Heart left ventricle (tissue), 16 donors: Measurements from ENCODE around the gene HOXA2. TPM values are rescaled to one million over a fixed set of nuclear protein-coding genes. Genes with fewer than 3 reads are reported as not detected.

ENCODE experiments used
- ATAC-seq, 4 donors: fragments of 200-7000 bp; cut with Tn5 transposase; one replicate each; pipeline ENCODE4 v1.9.1; 2020 to 2022; ENCODE audit warnings: moderate library complexity in 4 of 4, mild to moderate bottlenecking in 3 of 4, moderate number of reproducible peaks in 1 of 4
- DNase-seq, 5 donors: peaks; one replicate each; pipeline ENCODE4 v3.0.0-alpha.2; 2020
- H3K27ac ChIP-seq, 12 donors: fragments of 200-600 bp; sonication (generic) in 4 of 12; one replicate each; pipeline versions ENCODE4 v1.5.0 to v1.8.0; 2016 to 2022; ENCODE audit warnings: mild to moderate bottlenecking in 2 of 12
- H3K27me3 ChIP-seq, 9 donors: fragments of 200-600 bp; sonication (generic) in 2 of 9; one replicate each; pipeline versions ENCODE4 v1.5.1 to v1.8.0; 2016 to 2022; ENCODE audit warnings: mild to moderate bottlenecking in 3 of 9
- H3K36me3 ChIP-seq, 9 donors: fragments of 200-600 bp; sonication (generic) in 2 of 9; one replicate each; pipeline versions ENCODE4 v1.5.0 to v1.8.0; 2018 to 2022; ENCODE audit warnings: mild to moderate bottlenecking in 2 of 9
- H3K4me1 ChIP-seq, 12 donors: fragments of 200-600 bp; sonication (generic) in 4 of 12; one replicate each; pipeline versions ENCODE4 v1.5.0 to v1.8.0; 2016 to 2022; ENCODE audit warnings: mild to moderate bottlenecking in 3 of 12
- H3K4me3 ChIP-seq, 12 donors: fragments of 200-600 bp; sonication (generic) in 4 of 12; one replicate each; pipeline versions ENCODE4 v1.5.0 to v1.8.0; 2017 to 2022; ENCODE audit warnings: mild to moderate bottlenecking in 9 of 12, moderate library complexity in 4 of 12
- H3K9me3 ChIP-seq, 12 donors: fragments of 200-600 bp; sonication (generic) in 4 of 12; one replicate each; pipeline versions ENCODE4 v1.5.0 to v1.8.0; 2016 to 2022; ENCODE audit warnings: mild to moderate bottlenecking in 1 of 12
- POLR2A ChIP-seq, 2 donors: fragments of 450-650 bp; IDR thresholded peaks; one replicate each; pipeline ENCODE4 v1.6.1; 2017; ENCODE audit warnings: antibody characterized with exemption in 2 of 2, mild to moderate bottlenecking in 2 of 2, moderate library complexity in 2 of 2
- WGBS, 4 donors: extraction: QIAGEN DNeasy Blood & Tissue Kit in 2 of 4; methylation state at CpG; one replicate each; pipeline versions ENCODE4 v1.1.5 to v1.1.7; 2013 to 2018; 5-methylcytosine and 5-hydroxymethylcytosine counted together
- intact Hi-C, 10 donors: fragments of 100-400 bp; cut with DNase I; formaldehyde crosslinking; loops; one replicate each; pipeline versions ENCODE4 v1.11.1 to v1.14.2; 2022
- polyA plus RNA-seq, 2 donors: library from polyadenylated mRNA; stranded (reverse); fragments of 200-250 nt; gene quantifications; one replicate each; pipeline ENCODE4 v1.2.3, GENCODE V29; 2013
- total RNA-seq, 9 donors: library from RNA; depleted of rRNA in 2 of 9; stranded (reverse); fragments of >200 nt in 2 of 9; fragmentation: NEBNext Ultra II Directional in 3 of 9; extraction: Animal tissue kit (Norgen Biotek cat#: 25700) in 3 of 9; gene quantifications; one replicate each; pipeline versions ENCODE4 v1.1.0 to v1.2.4, GENCODE V29; 2016 to 2023
- TF ChIP-seq, protein P1 (sequence below), 12 donors: fragments of 200-600 bp; sonication (generic) in 4 of 12; IDR thresholded peaks; one replicate each; pipeline versions ENCODE4 v1.5.0 to v1.8.0; 2018 to 2022; ENCODE audit warnings: antibody characterized with exemption in 12 of 12, mild to moderate bottlenecking in 5 of 12
- donor health status: ischemic (EF 13 %, LVEDD 7.1; RV severe dilation, severe dysfunction).
- donor health status: healthy with polysubstance abuse.
- donor health status: DM: no; HTN: yes; CAD: no.
- donor health status: DM: no; HTN: no; CAD: no.
- donor health status: ischemic (EF 25% LVEDD 6.9; RV normal size, moderate dysfunction).
- donor health status: ischemic (EF 25% LVEDD 5.7; RV mildly dilated, moderate dysfunction).
- donor health status: healthy.
- donor health status: DM: yes; HTN: yes; CAD: no.
- donor health status: ischemic (EF 35%, LVEDD 5.7; RV mildly dilated, moderate dysfunction).
- donor health status: nonischemic (EF 11% LVEDD 7.7; RV severe dilation, severe dysfunction).
- donor health status: DM: yes; HTN: yes; CAD: no.
- donor health status: PGD.
- donor health status: ischemic (EF 29% LVEDD 5.4; RV normal size, mild dysfunction).
- donor health status: nonischemic (EF 23%, LVEDD 6.1; RV moderate dilation, normal function).

Gene HOXA2
- total and polyA plus RNA-seq, 11 donors = 0.03 to 0.57 (median 0.14) TPM; not detected in 8

DNA sequence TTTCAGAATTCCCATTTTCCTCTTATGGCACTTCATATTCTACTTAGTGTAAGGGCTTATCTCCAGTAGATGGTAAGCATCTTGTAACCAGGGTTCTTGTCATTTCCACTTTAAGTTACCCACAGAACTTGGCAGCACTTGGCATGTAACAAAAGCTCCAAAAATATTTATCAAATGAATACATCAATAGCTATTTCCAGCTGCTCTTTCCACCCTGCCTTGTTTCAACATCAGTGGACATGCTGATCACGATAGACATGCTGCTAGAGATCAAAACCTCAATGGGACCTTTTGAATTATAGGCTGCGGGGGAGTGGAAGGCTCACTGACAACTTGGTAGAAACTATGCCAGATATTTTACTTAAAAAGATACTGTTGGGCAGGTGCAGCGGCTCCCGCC is 39.5 kb downstream of the HOXA2 start:
- Histone ChIP-seq H3K27me3 (peaks cover 0 to 27% (median 0%) of the 10 kb centered on the region in 9 donors), H3K4me1 (no peaks in the 10 kb centered on the region), H3K27ac (no peak overlapping the region), H3K9me3 (no peaks in the 10 kb centered on the region), H3K36me3 (no peaks in the 10 kb centered on the region), H3K4me3 (no peak overlapping the region)
- 81 to 91% (median 87%) methylated on average over 4 of the region's 4 CpGs for WGBS, 4 donors
- intact Hi-C loops = no loop called here
- ATAC-seq (no peak), DNase-seq (no peak)
- TF ChIP-seq POLR2A (IDR thresholded peaks at IDR 0.05) = no peak
- TF ChIP-seq, protein P1, sequence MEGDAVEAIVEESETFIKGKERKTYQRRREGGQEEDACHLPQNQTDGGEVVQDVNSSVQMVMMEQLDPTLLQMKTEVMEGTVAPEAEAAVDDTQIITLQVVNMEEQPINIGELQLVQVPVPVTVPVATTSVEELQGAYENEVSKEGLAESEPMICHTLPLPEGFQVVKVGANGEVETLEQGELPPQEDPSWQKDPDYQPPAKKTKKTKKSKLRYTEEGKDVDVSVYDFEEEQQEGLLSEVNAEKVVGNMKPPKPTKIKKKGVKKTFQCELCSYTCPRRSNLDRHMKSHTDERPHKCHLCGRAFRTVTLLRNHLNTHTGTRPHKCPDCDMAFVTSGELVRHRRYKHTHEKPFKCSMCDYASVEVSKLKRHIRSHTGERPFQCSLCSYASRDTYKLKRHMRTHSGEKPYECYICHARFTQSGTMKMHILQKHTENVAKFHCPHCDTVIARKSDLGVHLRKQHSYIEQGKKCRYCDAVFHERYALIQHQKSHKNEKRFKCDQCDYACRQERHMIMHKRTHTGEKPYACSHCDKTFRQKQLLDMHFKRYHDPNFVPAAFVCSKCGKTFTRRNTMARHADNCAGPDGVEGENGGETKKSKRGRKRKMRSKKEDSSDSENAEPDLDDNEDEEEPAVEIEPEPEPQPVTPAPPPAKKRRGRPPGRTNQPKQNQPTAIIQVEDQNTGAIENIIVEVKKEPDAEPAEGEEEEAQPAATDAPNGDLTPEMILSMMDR (IDR thresholded peaks at IDR 0.05) = no peak

DNA sequence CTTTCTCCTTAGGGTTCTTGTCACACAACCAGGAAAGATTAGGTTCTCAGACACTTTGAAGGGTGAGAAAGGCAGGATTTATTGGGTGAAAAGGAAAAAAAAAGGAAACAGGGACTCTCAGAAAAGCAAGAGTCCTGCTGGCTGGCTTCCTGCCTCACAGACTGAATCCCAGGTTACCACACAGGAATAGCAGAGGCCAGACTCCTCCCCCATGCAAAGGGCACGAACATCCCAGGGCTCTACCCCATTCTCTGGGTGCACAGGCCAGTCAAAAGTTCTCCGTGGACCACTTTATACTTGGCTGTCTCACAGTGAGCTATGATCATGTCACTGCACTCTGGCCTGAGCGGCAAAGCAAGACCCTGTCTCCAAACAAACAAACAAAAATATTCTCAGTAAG is 49.3 kb downstream of the HOXA2 start:
- no peak for ATAC-seq
- Histone ChIP-seq H3K27ac (no peak overlapping the region), H3K4me1 (no peaks in the 10 kb centered on the region), H3K27me3 (peaks cover 0 to 11% (median 0%) of the 10 kb centered on the region in 9 donors), H3K4me3 (no peak overlapping the region), H3K36me3 (no peaks in the 10 kb centered on the region), H3K9me3 (no peaks in the 10 kb centered on the region)
- intact Hi-C loops = no loop called here
- 37 to 50% (median 46%) methylated on average over 3 of the region's 3 CpGs for WGBS, 4 donors
- DNase-seq = no peak
- TF ChIP-seq, protein P1 (IDR thresholded peaks at IDR 0.05) = no peak
- TF ChIP-seq POLR2A (IDR thresholded peaks at IDR 0.05) = no peak

DNA sequence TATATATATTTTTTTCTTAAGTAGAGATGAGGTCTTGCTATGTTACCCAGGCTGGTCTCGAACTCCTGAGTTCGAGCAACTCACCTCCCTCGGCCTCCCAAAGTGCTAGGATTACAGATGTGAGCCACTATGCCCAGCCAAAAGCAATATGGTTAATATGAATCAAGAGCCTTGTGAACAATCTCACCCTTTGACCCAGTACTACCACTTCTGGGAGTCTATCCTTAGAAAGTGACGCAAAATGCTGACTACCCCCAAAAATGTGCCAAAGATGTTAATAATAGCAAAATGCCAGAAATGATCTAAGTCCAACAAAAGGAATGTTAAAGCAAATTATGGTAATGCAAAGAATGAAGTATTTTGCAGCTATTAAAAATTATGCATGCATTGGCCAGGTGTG is 51.0 kb downstream of the HOXA2 start:
- DNase-seq = no peak
- H3K27ac ChIP-seq = no peak overlapping the region
- TF ChIP-seq, protein P1 (IDR thresholded peaks at IDR 0.05) = no peak
- no peak for TF ChIP-seq POLR2A (IDR thresholded peaks at IDR 0.05)
- no peaks in the 10 kb centered on the region for H3K9me3 ChIP-seq
- no peaks in the 10 kb centered on the region for H3K36me3 ChIP-seq
- peaks cover 0 to 11% (median 0%) of the 10 kb centered on the region in 9 donors for H3K27me3 ChIP-seq
- no peak for ATAC-seq
- H3K4me3 ChIP-seq = no peak overlapping the region
- no peaks in the 10 kb centered on the region for H3K4me1 ChIP-seq
- intact Hi-C loops = no loop called here
- 78 to 91% (median 88%) methylated on average over 4 of the region's 4 CpGs for WGBS, 4 donors

Other genes starting within 250 kb of the HOXA2 start
- gene SKAP2, start 238.1 kb downstream of the HOXA2 start, total RNA-seq = 10 to 100 TPM in 2 of 9 donors, 1 to 10 TPM in 7; 2.9 to 17.3 (median 6.0) TPM
- 1 to 10 TPM in 1 of 2 donors, under 1 TPM in 1; 0.99 to 2.5 TPM for gene SKAP2, start 238.1 kb downstream of the HOXA2 start, polyA plus RNA-seq
- under 1 TPM in 3 of 9 donors, not detected in 6; 0.12 to 0.66 (median 0.59) TPM for gene HOXA1, start 6.7 kb downstream of the HOXA2 start, total RNA-seq
- under 1 TPM in 1 of 2 donors, not detected in 1; 0.07 TPM for gene HOXA1, start 6.7 kb downstream of the HOXA2 start, polyA plus RNA-seq
- gene HOXA4, start 28.1 kb upstream of the HOXA2 start, total RNA-seq = 1 to 10 TPM in 3 of 9 donors, under 1 TPM in 5, not detected in 1; 0.23 to 2.6 (median 0.88) TPM
- gene HOXA4, start 28.1 kb upstream of the HOXA2 start, polyA plus RNA-seq = under 1 TPM; 0.50 to 0.69 TPM
- gene HOXA5, start 41.0 kb upstream of the HOXA2 start, total RNA-seq = 1 to 10 TPM in 1 of 9 donors, under 1 TPM in 2, not detected in 6; 0.28 to 2.8 (median 0.44) TPM
- gene HOXA5, start 41.0 kb upstream of the HOXA2 start, polyA plus RNA-seq = under 1 TPM in 1 of 2 donors, not detected in 1; 0.07 TPM
- gene HOXA6, start 45.1 kb upstream of the HOXA2 start, total RNA-seq = not detected
- not detected for gene HOXA6, start 45.1 kb upstream of the HOXA2 start, polyA plus RNA-seq
- gene HOXA3, start 49.9 kb upstream of the HOXA2 start, total RNA-seq = 1 to 10 TPM in 3 of 9 donors, under 1 TPM in 4, not detected in 2; 0.19 to 3.1 (median 0.67) TPM
- under 1 TPM; 0.07 to 0.11 TPM for gene HOXA3, start 49.9 kb upstream of the HOXA2 start, polyA plus RNA-seq
- under 1 TPM in 1 of 9 donors, not detected in 8; 0.29 TPM for gene HOXA7, start 54.0 kb upstream of the HOXA2 start, total RNA-seq
- not detected for gene HOXA7, start 54.0 kb upstream of the HOXA2 start, polyA plus RNA-seq
- under 1 TPM in 1 of 9 donors, not detected in 8; 0.29 TPM for gene HOXA9, start 62.9 kb upstream of the HOXA2 start, total RNA-seq
- gene HOXA9, start 62.9 kb upstream of the HOXA2 start, polyA plus RNA-seq = not detected
- gene HOXA10, start 71.6 kb upstream of the HOXA2 start, total RNA-seq = under 1 TPM in 2 of 9 donors, not detected in 7; 0.18 to 0.36 TPM
- gene HOXA10, start 71.6 kb upstream of the HOXA2 start, polyA plus RNA-seq = under 1 TPM in 1 of 2 donors, not detected in 1; 0.06 TPM
- not detected for gene HOXA11, start 82.5 kb upstream of the HOXA2 start, total RNA-seq
- gene HOXA11, start 82.5 kb upstream of the HOXA2 start, polyA plus RNA-seq = not detected
- not detected for gene HOXA13, start 97.4 kb upstream of the HOXA2 start, total RNA-seq
- gene HOXA13, start 97.4 kb upstream of the HOXA2 start, polyA plus RNA-seq = not detected
- gene EVX1, start 140.1 kb upstream of the HOXA2 start, total RNA-seq = not detected
- not detected for gene EVX1, start 140.1 kb upstream of the HOXA2 start, polyA plus RNA-seq